ENCODE results near the gene SLC45A2. TPM values are rescaled to one million over a fixed set of nuclear protein-coding genes. Genes with fewer than 3 reads are reported as not detected.

Gene SLC45A2
- total RNA-seq, 1 donor from 2014 or later, result not detected

DNA sequence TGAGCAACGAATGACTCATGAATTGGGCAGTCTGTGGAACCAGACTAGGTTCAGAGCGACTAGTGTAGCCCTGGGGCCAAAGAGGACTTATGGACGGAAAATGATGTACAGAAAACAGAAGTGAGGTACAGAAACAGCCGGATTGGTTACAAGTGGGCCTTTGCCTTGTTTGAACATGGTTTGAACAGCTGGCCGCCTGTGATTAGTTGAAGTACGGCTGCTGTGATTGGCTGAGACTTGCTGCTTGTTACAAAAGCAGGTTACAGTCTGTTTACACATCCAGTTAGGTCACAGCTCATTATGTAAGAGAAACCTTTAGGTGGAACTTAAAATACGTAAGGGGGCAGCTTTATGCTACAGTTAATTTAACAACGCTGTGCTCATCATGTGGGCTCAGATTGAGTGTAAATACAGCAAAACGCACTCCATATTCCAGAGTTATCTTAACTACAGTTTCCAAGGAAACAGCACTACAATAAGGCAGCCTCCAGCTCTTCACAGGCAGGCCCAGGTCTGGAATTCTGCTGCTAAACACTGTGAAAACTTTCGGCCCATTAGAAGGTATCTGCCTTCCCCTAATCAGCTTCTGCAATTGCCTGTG is 16.8 kb upstream of the SLC45A2 start:
- no peaks in the 10 kb centered on the region for H3K36me3 ChIP-seq (ENCODE audit: control insufficient read depth, insufficient read depth, low read length)
- TF ChIP-seq, protein P1, sequence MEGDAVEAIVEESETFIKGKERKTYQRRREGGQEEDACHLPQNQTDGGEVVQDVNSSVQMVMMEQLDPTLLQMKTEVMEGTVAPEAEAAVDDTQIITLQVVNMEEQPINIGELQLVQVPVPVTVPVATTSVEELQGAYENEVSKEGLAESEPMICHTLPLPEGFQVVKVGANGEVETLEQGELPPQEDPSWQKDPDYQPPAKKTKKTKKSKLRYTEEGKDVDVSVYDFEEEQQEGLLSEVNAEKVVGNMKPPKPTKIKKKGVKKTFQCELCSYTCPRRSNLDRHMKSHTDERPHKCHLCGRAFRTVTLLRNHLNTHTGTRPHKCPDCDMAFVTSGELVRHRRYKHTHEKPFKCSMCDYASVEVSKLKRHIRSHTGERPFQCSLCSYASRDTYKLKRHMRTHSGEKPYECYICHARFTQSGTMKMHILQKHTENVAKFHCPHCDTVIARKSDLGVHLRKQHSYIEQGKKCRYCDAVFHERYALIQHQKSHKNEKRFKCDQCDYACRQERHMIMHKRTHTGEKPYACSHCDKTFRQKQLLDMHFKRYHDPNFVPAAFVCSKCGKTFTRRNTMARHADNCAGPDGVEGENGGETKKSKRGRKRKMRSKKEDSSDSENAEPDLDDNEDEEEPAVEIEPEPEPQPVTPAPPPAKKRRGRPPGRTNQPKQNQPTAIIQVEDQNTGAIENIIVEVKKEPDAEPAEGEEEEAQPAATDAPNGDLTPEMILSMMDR (IDR thresholded peaks at IDR 0.05; ENCODE audit: insufficient read depth, low read length, severe bottlenecking), result no peak
- DNase-seq (ENCODE audit: low read depth) (peak; percentile 89), FAIRE-seq (no peak)
- H3K4me3 ChIP-seq (ENCODE audit: low read depth, low read length), result no peak overlapping the region
- no peaks in the 10 kb centered on the region for H3K27me3 ChIP-seq (ENCODE audit: control insufficient read depth, insufficient read depth, low read length)

DNA sequence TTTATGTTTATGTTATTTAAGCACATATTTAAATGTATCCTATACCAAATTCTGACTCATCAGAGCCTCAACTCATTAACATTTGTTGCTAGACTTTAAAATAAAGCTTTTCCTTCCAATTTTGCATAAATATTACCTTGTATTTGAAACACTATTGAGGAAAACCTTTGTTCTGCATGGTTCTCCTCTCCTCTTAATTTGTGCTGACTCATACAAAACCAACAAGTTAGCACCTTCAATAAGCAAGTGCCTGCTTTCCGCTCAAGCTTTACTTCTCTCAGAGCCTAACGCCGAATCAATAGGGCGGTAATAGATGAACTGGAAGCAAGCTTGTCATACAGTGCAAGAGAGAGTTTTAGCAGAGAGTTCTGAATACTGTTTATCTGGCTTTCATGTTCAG is 15.5 kb upstream of the SLC45A2 start:
- TF ChIP-seq, protein P1 (IDR thresholded peaks at IDR 0.05; ENCODE audit: insufficient read depth, low read length, severe bottlenecking), result no peak
- H3K27me3 ChIP-seq (ENCODE audit: control insufficient read depth, insufficient read depth, low read length), result no peaks in the 10 kb centered on the region
- no peak overlapping the region for H3K4me3 ChIP-seq (ENCODE audit: low read depth, low read length)
- H3K36me3 ChIP-seq (ENCODE audit: control insufficient read depth, insufficient read depth, low read length), result no peaks in the 10 kb centered on the region
- DNase-seq (ENCODE audit: low read depth), result no peak
- no peak for FAIRE-seq

DNA sequence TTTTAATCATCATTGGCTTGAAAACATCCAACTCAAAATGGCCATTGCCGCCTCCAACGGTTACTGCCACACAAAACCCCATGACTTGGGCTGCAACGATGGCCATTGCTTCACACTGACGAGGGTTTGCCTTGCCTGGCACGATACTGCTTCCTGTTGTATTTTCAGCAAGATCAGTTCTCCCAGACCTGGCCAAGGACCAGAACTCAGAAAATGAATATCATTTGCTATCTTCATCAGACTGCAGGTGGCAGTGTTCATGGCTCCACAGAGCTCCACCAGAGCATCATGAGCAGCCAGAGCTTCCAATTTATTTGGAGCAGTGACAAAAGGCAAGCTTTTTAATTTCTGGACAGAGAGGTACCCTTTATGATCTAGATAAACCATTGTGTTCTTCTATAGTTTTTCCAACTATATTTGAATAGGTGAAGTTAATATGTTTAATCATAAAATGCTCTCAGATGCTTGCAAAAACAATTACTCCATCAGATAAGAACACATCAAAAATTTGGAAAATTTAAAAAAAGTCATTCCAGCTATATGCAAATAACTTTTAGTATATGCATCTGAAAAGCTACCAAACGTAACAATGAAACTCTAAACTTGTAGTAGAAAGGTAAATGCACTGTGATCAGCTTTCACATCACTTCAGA is 13.0 kb upstream of the SLC45A2 start:
- H3K36me3 ChIP-seq (ENCODE audit: control insufficient read depth, insufficient read depth, low read length), result no peaks in the 10 kb centered on the region
- no peak overlapping the region for H3K4me3 ChIP-seq (ENCODE audit: low read depth, low read length)
- no peaks in the 10 kb centered on the region for H3K27me3 ChIP-seq (ENCODE audit: control insufficient read depth, insufficient read depth, low read length)
- TF ChIP-seq, protein P1 (IDR thresholded peaks at IDR 0.05; ENCODE audit: insufficient read depth, low read length, severe bottlenecking), result peak; percentile 69
- peak; percentile 70 for DNase-seq (ENCODE audit: low read depth)
- FAIRE-seq, result no peak

DNA sequence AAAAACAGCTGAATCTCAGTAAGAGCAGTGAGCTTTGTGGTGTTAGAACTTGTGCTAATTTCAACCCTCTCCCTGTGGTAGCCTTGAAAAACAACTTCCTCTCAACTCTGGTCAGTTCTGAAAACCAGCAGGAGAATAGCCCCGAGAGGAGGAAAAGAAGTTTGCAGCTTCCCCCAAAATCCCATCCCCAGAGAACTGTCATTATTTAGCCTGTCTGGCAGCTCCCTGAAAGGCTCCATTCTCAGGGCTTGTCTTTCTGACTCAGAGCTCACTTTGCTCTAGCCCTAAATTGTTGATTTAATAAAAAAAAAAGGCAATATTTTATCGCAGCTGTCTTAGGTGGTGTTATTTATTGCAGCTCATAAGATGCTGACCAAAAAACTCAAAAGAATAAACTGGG is 11.4 kb upstream of the SLC45A2 start:
- TF ChIP-seq, protein P1 (IDR thresholded peaks at IDR 0.05; ENCODE audit: insufficient read depth, low read length, severe bottlenecking), result no peak
- no peaks in the 10 kb centered on the region for H3K27me3 ChIP-seq (ENCODE audit: control insufficient read depth, insufficient read depth, low read length)
- H3K4me3 ChIP-seq (ENCODE audit: low read depth, low read length), result no peak overlapping the region
- DNase-seq (ENCODE audit: low read depth), result no peak
- H3K36me3 ChIP-seq (ENCODE audit: control insufficient read depth, insufficient read depth, low read length), result no peaks in the 10 kb centered on the region
- FAIRE-seq, result no peak

DNA sequence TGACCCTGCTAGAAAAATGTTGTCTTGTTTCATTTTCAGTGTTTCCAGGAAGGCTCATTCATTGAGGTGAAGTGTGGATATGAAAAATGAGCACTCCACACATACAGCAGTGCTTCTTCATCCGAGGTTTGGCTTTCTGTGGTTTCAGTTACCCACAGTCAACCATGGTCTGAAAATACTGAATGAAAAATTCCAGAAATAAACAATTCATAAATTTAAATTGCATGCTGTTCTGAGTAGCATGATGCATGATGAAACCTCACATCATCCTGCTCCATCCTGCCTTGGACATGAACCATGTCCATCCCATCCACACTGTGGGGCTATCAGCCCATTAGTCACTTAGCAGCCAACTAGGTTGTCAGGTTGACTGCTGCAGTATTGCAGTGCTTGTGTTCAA is 10.4 kb upstream of the SLC45A2 start:
- DNase-seq (ENCODE audit: low read depth), result peak; percentile 35
- Histone ChIP-seq H3K4me3 (ENCODE audit: low read depth, low read length) (no peak overlapping the region), H3K27me3 (ENCODE audit: control insufficient read depth, insufficient read depth, low read length) (no peaks in the 10 kb centered on the region), H3K36me3 (ENCODE audit: control insufficient read depth, insufficient read depth, low read length) (no peaks in the 10 kb centered on the region)
- TF ChIP-seq, protein P1 (IDR thresholded peaks at IDR 0.05; ENCODE audit: insufficient read depth, low read length, severe bottlenecking), result no peak
- FAIRE-seq, result no peak
